Measurements from ENCODE around the gene CLMP. TPM values are rescaled to one million over a fixed set of nuclear protein-coding genes. Genes with fewer than 3 reads are reported as not detected.

CLMP gene
- total and polyA plus RNA-seq, 2 donors (not counting 1 experiment from before 2014, with no cell fraction given) = 0.01 TPM; not detected in 1

GRCh38 chr11:123055191-123055901 is 139.7 kb downstream of the CLMP start:
- peaks cover 15 to 61% of the 10 kb centered on the region in 2 experiments for H3K36me3 ChIP-seq (replicated peaks in 1 of 2; ENCODE audit: control extremely low read depth in 1 of 2, control insufficient read depth in 1 of 2, extremely low read depth in 1 of 2, insufficient read depth in 2 of 2, low read length in 1 of 2)
- POLR2A ChIA-PET = no interaction called here
- H2AFZ ChIP-seq (ENCODE audit: insufficient read depth, low read depth, low read length, poor library complexity, severe bottlenecking) = no peak overlapping the region
- no peak overlapping the region for H3K9ac ChIP-seq (ENCODE audit: low read length)
- Mint-ChIP-seq H3K4me1 (peaks cover 65% of the 10 kb centered on the region), H3K9me3 (ENCODE audit: insufficient read depth) (no peaks in the 10 kb centered on the region), H3K27ac (peak overlapping the region; percentile 65), H3K27me3 (no peaks in the 10 kb centered on the region), H3K4me3 (peak overlapping the region; percentile 23)
- TF ChIP-seq CTCF (IDR thresholded peaks at IDR 0.05) (no peak), EZH2 (IDR thresholded peaks at IDR 0.05; ENCODE audit: borderline replicate concordance, insufficient read depth, low read depth, low read length, poor library complexity, severe bottlenecking) (no peak)
- peaks cover 43 to 55% of the 10 kb centered on the region in 2 donors for H3K4me1 ChIP-seq (ENCODE audit: control insufficient read depth in 2 of 2, insufficient read depth in 2 of 2, low read length in 2 of 2)
- H4K20me1 ChIP-seq (ENCODE audit: control insufficient read depth, insufficient read depth, low read length, poor library complexity, severe bottlenecking) = peaks cover 68% of the 10 kb centered on the region
- WGBS (ENCODE audit: insufficient coverage) = 79% methylated on average over 2 of the region's 6 CpGs
- no peak overlapping the region for H3K4me3 ChIP-seq (ENCODE audit: control extremely low read depth in 1 of 5, extremely low read depth in 1 of 5, insufficient read depth in 1 of 5, low read depth in 2 of 5, low read length in 4 of 5)
- intact Hi-C loops (cut with micrococcal nuclease) = no loop called here
- CTCF ChIA-PET = interaction anchor here (0.6 to 7.4 kb wide), 21 partner anchors 8 to 685 kb away, joined by 3 to 94 read pairs (median 10); no protein-coding TSS in a partner anchor
- ATAC-seq (ENCODE audit: low read depth) (no peak), DNase-seq (no peak)
- no peaks in the 10 kb centered on the region for H3K27me3 ChIP-seq (replicated peaks in 1 of 4; ENCODE audit: control extremely low read depth in 1 of 4, control insufficient read depth in 3 of 4, insufficient read depth in 4 of 4, low read length in 3 of 4)
- no peaks in the 10 kb centered on the region for H3K9me3 ChIP-seq (ENCODE audit: control extremely low read depth in 1 of 3, control insufficient read depth in 2 of 3, insufficient read depth in 1 of 3, low read length in 2 of 3)
- peaks cover 39% of the 10 kb centered on the region for H3K79me2 ChIP-seq (ENCODE audit: control insufficient read depth, insufficient read depth, low read length)
- H3K27ac ChIP-seq (ENCODE audit: low read length in 2 of 2) = no peak overlapping the region
- no peak overlapping the region for H3K4me2 ChIP-seq (replicated peaks; ENCODE audit: low read depth, low read length, poor library complexity, severe bottlenecking)

All from B cell (primary cell).